ENCODE measurements around the gene HNRNPUL2. TPM values are rescaled to one million over a fixed set of nuclear protein-coding genes. Genes with fewer than 3 reads are reported as not detected.

Gene HNRNPUL2
- total and polyA plus RNA-seq, 2 donors (not counting 3 experiments of a cell fraction or from before 2014, with no cell fraction given) = 18.3 to 56.2 TPM

GRCh38 chr11:62721994-62722393 lies 5.3 kb downstream of the HNRNPUL2 start:
- no peaks in the 10 kb centered on the region for H3K9me3 ChIP-seq (replicated peaks; ENCODE audit: control insufficient read depth, insufficient read depth, low read length)
- H3K4me1 ChIP-seq (ENCODE audit: control insufficient read depth, extremely low read depth, insufficient read depth, low read length) = peaks cover 11% of the 10 kb centered on the region
- no peak overlapping the region for H3K9ac ChIP-seq (replicated peaks; ENCODE audit: extremely low read depth, insufficient read depth, low read length)
- no peak for DNase-seq (ENCODE audit: low read depth, low spot score)
- H4K20me1 ChIP-seq (replicated peaks; ENCODE audit: control insufficient read depth, extremely low read depth, insufficient read depth, low read length) = no peaks in the 10 kb centered on the region
- H3K27ac ChIP-seq (ENCODE audit: insufficient read depth, low read depth, low read length) = no peak overlapping the region
- intact Hi-C loops (cut with micrococcal nuclease) (no loop called here), dilution Hi-C loops (cut with MboI; ENCODE audit: extremely low pct_ligation_motif_present, low sequenced_read_pairs) (no loop called here)
- ChIA-PET POLR2A (no interaction called here), CTCF (no interaction called here)
- no peak for FAIRE-seq
- peaks cover 32 to 48% of the 10 kb centered on the region in 2 experiments for H3K36me3 ChIP-seq (ENCODE audit: control insufficient read depth in 2 of 2, extremely low read depth in 1 of 2, insufficient read depth in 2 of 2, low read length in 2 of 2)
- H3K9me1 ChIP-seq (replicated peaks; ENCODE audit: control insufficient read depth, extremely low read depth, insufficient read depth, low read length) = no peaks in the 10 kb centered on the region
- no peak overlapping the region for H2AFZ ChIP-seq (ENCODE audit: low read depth, low read length)
- peaks cover 75% of the 10 kb centered on the region for H3K79me2 ChIP-seq (ENCODE audit: control insufficient read depth, insufficient read depth, low read length)
- H3K4me3 ChIP-seq (replicated peaks in 1 of 3; ENCODE audit: insufficient read depth in 1 of 3, low read depth in 1 of 3, low read length in 3 of 3) = no peak overlapping the region
- TSS peak; percentile 65 for BruUV-seq (replicated peaks)
- no peak overlapping the region for H3K4me2 ChIP-seq (ENCODE audit: insufficient read depth, low read length)
- H3K27me3 ChIP-seq (ENCODE audit: control insufficient read depth in 2 of 2, insufficient read depth in 2 of 2, low read length in 2 of 2) = no peaks in the 10 kb centered on the region
- TF ChIP-seq, protein P1, sequence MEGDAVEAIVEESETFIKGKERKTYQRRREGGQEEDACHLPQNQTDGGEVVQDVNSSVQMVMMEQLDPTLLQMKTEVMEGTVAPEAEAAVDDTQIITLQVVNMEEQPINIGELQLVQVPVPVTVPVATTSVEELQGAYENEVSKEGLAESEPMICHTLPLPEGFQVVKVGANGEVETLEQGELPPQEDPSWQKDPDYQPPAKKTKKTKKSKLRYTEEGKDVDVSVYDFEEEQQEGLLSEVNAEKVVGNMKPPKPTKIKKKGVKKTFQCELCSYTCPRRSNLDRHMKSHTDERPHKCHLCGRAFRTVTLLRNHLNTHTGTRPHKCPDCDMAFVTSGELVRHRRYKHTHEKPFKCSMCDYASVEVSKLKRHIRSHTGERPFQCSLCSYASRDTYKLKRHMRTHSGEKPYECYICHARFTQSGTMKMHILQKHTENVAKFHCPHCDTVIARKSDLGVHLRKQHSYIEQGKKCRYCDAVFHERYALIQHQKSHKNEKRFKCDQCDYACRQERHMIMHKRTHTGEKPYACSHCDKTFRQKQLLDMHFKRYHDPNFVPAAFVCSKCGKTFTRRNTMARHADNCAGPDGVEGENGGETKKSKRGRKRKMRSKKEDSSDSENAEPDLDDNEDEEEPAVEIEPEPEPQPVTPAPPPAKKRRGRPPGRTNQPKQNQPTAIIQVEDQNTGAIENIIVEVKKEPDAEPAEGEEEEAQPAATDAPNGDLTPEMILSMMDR (IDR thresholded peaks at IDR 0.05; ENCODE audit: extremely low read depth in 1 of 2, insufficient read depth in 1 of 2, low read depth in 1 of 2, low read length in 2 of 2) = no peak
- no peak for TF ChIP-seq JUN (IDR thresholded peaks at IDR 0.05; ENCODE audit: borderline replicate concordance, insufficient read depth, insufficient read length, low read depth)
- no peak for TF ChIP-seq EZH2 (IDR thresholded peaks at IDR 0.05; ENCODE audit: borderline replicate concordance, low read depth, low read length, severe bottlenecking)
- no peak for TF ChIP-seq POLR2AphosphoS5 (IDR thresholded peaks at IDR 0.05; ENCODE audit: insufficient read depth, low read depth, low read length)
- no peak for TF ChIP-seq GATA2 (IDR thresholded peaks at IDR 0.05; ENCODE audit: insufficient read depth, insufficient read length, low read depth, low read length)
- TF ChIP-seq, protein P2, sequence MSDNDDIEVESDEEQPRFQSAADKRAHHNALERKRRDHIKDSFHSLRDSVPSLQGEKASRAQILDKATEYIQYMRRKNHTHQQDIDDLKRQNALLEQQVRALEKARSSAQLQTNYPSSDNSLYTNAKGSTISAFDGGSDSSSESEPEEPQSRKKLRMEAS (IDR thresholded peaks at IDR 0.05; ENCODE audit: insufficient read depth, insufficient read length) = no peak
- no peak for TF ChIP-seq POLR2A (IDR thresholded peaks at IDR 0.05; ENCODE audit: low read depth, low read length)
- TF ChIP-seq MYC (IDR thresholded peaks at IDR 0.05; ENCODE audit: low read depth, low read length) = no peak
- no peak for TF ChIP-seq FOS (IDR thresholded peaks at IDR 0.05; ENCODE audit: borderline replicate concordance, insufficient read depth, low read length)
